Stimulated activated CD8-positive, alpha-beta memory T cell treated with anti-CD3 and anti-CD28 coated beads, Interleukin-15, amount 100 ng/mL, for 48 hours (primary cell): ENCODE measurements around the gene ATP2B3.
A peak's percentile ranks its signal among the peaks of the same experiment; 100 is the strongest.
"Not testable (repeated sequence)": the region's sequence is repeated elsewhere in the genome, so short reads cannot be mapped to it uniquely, and the experiment has no call there.

Experiments
- DNase-seq, 2 donors: peaks; one replicate each; pipeline ENCODE4 v3.0.0-alpha.2; 2020; ENCODE audit warnings: low read depth in 2 of 2

ATP2B3 gene

GRCh38 chrX:153593811-153594500, 76.5 kb downstream of the ATP2B3 start:
- DNase-seq, result no peak

GRCh38 chrX:153595387-153595786, 77.9 kb downstream of the ATP2B3 start:
- no peak for DNase-seq

- DNase-seq, result no peak
Observed at GRCh38 chrX:153595859-153596857, 78.7 kb downstream of the ATP2B3 start.

GRCh38 chrX:153596981-153597750, 79.7 kb downstream of the ATP2B3 start:
- no peak for DNase-seq

- DNase-seq, result no peak
Observed at GRCh38 chrX:153598541-153599191, 81.2 kb downstream of the ATP2B3 start, which contains the start of gene CCNQ. Gene CCNQ, minus strand, starts transcription at chrX:153599139. Its CDS starts 66 bp downstream, at chrX:153599073.

- DNase-seq, result peak; percentile 85 to 87
Observed at GRCh38 chrX:153599192-153600031, 82.0 kb downstream of the ATP2B3 start.

GRCh38 chrX:153600032-153600373, 82.6 kb downstream of the ATP2B3 start:
- no peak for DNase-seq

- DNase-seq, result no peak
Observed at GRCh38 chrX:153600921-153601320, 83.5 kb downstream of the ATP2B3 start.

GRCh38 chrX:153601511-153602110, 84.2 kb downstream of the ATP2B3 start:
- no peak for DNase-seq

- no peak for DNase-seq
Observed at GRCh38 chrX:153602601-153603000, 85.2 kb downstream of the ATP2B3 start.

- DNase-seq, result no peak
Observed at GRCh38 chrX:153603131-153603656, 85.8 kb downstream of the ATP2B3 start.

GRCh38 chrX:153604666-153605380, 87.4 kb downstream of the ATP2B3 start:
- DNase-seq, result not testable (repeated sequence)

- no peak for DNase-seq
Observed at GRCh38 chrX:153606503-153606902, 89.1 kb downstream of the ATP2B3 start.

GRCh38 chrX:153608376-153608775, 90.9 kb downstream of the ATP2B3 start:
- DNase-seq, result no peak

GRCh38 chrX:153608806-153609205, 91.4 kb downstream of the ATP2B3 start:
- DNase-seq, result no peak

GRCh38 chrX:153609917-153610835, 92.7 kb downstream of the ATP2B3 start:
- DNase-seq, result peak; percentile 47 to 51

GRCh38 chrX:153610836-153611213, 93.4 kb downstream of the ATP2B3 start:
- no peak for DNase-seq
